Measurements from ENCODE around the gene PHC1.

GRCh38 chr12:8957561-8957960 lies 43.3 kb downstream of the PHC1 start:
- TF ChIP-seq CTCF (IDR thresholded peaks at IDR 0.05) (no peak), POLR2A (IDR thresholded peaks at IDR 0.05) (no peak)

Data from lower leg skin (tissue), 3 donors.